HL-60 (cell line): Measurements from ENCODE around the gene PDE6B.

Source experiments
- GABPA ChIP-seq: IDR thresholded peaks from 2 replicates; pipeline ENCODE4 v1.6.1; 2012; ENCODE audit warnings: low read depth
- POLR2AphosphoS5 ChIP-seq: IDR thresholded peaks from 2 replicates; pipeline ENCODE4 v1.6.1; 2012; ENCODE audit warnings: low read depth
- REST ChIP-seq: IDR thresholded peaks from 2 replicates; pipeline ENCODE4 v1.6.1; 2012; ENCODE audit warnings: low read depth; ENCODE audit not compliant: insufficient replicate concordance
- SPI1 ChIP-seq: IDR thresholded peaks from 2 replicates; pipeline ENCODE4 v1.6.1; 2012; ENCODE audit warnings: low read depth, mild to moderate bottlenecking, borderline replicate concordance
- TF ChIP-seq, protein P1 (sequence below): IDR thresholded peaks from one replicate; pipeline ENCODE4 v1.5.1; 2011; ENCODE audit warnings: low read length, control low read depth, inconsistent platforms; ENCODE audit not compliant: insufficient read depth

DNA sequence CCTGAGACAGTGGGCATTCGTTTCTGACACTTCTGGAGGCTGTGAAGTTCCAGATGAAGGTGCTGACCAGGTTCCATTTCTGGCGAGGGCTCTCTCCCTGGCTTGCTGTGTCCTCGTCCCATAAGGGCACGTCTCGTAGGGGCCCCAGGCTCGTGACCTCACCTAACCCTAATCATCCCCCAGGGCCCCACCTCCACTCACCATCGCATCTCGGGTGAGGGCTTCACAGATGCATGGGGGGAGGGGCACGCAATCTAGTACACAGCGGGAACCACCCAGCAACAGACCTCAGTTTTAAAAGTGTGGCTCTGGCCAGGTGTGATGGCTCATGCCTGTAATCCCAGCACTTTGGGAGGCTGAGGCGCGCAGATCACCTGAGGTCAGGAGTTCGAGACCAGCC lies 22.1 kb downstream of the PDE6B start:
- TF ChIP-seq, protein P1, sequence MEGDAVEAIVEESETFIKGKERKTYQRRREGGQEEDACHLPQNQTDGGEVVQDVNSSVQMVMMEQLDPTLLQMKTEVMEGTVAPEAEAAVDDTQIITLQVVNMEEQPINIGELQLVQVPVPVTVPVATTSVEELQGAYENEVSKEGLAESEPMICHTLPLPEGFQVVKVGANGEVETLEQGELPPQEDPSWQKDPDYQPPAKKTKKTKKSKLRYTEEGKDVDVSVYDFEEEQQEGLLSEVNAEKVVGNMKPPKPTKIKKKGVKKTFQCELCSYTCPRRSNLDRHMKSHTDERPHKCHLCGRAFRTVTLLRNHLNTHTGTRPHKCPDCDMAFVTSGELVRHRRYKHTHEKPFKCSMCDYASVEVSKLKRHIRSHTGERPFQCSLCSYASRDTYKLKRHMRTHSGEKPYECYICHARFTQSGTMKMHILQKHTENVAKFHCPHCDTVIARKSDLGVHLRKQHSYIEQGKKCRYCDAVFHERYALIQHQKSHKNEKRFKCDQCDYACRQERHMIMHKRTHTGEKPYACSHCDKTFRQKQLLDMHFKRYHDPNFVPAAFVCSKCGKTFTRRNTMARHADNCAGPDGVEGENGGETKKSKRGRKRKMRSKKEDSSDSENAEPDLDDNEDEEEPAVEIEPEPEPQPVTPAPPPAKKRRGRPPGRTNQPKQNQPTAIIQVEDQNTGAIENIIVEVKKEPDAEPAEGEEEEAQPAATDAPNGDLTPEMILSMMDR: no peak
- TF ChIP-seq SPI1 (no peak), POLR2AphosphoS5 (no peak), REST (no peak), GABPA (no peak)
